NCI-H748 treated with DMSO at 0.1 percent for 48 hours (cell line): ENCODE results near the gene CDK5RAP1.
A peak's percentile ranks its signal among the peaks of the same experiment; 100 is the strongest.
"Not testable (repeated sequence)": the region's sequence is repeated elsewhere in the genome, so short reads cannot be mapped to it uniquely, and the experiment has no call there.

Experiments
- DNase-seq: peaks from one replicate; lab custom pipeline; 2025; lab: John Stamatoyannopoulos, UW

The CDK5RAP1 gene, protein sequence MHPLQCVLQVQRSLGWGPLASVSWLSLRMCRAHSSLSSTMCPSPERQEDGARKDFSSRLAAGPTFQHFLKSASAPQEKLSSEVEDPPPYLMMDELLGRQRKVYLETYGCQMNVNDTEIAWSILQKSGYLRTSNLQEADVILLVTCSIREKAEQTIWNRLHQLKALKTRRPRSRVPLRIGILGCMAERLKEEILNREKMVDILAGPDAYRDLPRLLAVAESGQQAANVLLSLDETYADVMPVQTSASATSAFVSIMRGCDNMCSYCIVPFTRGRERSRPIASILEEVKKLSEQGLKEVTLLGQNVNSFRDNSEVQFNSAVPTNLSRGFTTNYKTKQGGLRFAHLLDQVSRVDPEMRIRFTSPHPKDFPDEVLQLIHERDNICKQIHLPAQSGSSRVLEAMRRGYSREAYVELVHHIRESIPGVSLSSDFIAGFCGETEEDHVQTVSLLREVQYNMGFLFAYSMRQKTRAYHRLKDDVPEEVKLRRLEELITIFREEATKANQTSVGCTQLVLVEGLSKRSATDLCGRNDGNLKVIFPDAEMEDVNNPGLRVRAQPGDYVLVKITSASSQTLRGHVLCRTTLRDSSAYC

GRCh38 chr20:33401184-33401920 lies at the start of gene CDK5RAP1:
TSS of gene CDK5RAP1 (minus strand) at chr20:33401519. CDS start at chr20:33397064, 4,455 bp downstream.
- DNase-seq = peak; percentile 59

GRCh38 chr20:33450867-33451266 lies 49.5 kb upstream of the CDK5RAP1 start:
- no peak for DNase-seq

DNA sequence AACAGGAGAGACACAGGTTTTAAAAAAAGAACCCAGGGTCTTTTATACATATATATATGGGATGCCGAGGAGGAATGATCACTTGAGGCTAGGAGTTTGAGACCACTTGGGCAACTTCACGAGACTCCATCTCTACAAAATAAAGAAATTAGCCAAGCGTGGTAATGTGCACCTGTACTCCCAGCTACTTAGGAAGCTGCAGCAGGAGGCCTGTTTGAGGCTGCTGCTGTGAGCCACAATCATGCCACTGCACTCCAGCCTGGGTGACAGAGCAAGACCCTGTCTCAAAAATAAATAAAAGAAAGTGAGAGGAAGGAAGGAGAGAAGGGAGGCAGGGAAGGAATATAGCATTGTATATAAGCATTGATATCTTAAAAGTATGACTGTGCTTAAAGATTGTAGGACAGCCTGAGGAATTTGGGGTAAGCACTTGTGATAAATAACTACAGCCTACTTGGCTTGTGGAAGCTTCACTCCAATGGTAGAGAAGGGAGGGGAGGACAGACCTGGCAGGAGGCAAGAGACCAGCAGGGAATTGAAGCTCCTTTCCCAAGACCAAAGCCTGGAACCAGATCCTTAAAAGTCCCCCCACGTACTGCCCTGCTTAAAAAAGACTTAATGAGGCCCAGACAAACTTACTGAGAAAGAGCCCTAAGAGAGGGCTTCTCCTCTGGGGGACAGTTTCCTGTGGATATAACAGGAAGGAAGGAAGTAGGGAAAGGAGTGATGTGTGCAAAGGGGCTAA lies 44.7 kb upstream of the CDK5RAP1 start:
- DNase-seq = no peak

GRCh38 chr20:33444797-33445560 lies 43.7 kb upstream of the CDK5RAP1 start:
- DNase-seq = no peak

DNA sequence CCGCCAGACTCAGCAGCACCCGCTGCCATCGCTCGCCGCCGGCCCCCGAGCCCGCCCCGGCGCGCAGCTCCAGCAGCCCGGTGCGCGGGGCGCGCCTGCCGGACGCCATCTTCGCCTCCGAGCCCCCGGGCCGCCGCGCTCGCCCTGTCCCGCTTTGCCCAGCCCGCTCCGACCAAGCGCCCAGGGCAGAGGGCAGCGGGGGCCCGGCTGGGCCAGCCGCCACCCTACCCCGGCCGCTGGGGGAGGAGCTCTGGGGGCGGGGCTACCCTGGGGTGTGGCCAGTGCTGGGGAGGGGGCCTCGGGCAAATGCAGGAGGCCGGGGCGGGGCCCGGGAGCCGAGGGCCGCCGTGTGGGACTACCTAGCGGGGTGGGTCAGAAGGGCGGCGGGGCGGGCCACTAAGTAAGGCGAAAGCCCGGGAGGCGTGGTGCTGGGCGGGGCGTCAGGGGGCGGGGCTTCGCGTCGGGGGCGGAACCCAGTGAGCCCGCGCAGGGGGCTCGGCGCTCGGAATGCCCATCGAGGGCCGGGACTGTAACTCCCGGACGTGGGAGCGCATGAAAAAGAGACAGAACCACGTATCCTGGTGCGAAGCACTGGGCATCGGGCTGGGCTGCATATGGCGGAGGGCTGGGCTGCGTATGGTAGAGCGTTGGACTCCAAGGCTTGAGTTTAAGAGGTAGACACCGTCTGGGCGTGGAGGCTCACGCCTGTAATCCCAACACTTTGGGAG lies 42.4 kb upstream of the CDK5RAP1 start, which contains the start of gene SNTA1:
Gene SNTA1, minus strand, starts transcription at position 252 of the 728 bp plus-strand sequence. Its CDS starts 143 bp downstream, at position 109.
- peak; percentile 86 for DNase-seq

DNA sequence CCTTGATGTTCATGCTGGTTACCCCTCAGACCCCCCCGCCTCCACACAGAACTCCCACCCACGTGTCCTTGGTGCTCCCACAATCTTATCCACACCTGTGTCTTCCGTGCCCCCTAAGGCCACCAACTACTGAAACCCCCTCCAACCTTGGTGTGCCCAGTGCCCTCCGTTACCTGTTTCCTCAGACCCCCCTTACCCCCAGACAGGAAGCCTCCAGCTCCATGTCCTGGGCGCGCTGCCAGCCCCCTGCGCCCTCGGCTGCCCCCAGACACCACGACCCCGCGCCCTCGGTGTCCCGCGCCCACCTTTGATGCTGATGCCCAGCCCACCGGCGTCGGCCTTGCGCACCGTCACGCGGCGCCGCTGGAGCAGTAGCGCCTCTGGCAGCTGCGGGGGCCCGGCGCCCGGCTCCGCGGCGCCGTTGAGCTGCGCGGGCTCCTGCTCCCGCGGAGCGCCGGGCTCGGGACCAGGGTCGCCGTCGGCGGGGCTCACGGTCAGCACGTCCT lies 41.7 kb upstream of the CDK5RAP1 start:
- DNase-seq = no peak

- no peak for DNase-seq
Observed at GRCh38 chr20:33442136-33443005, 41.1 kb upstream of the CDK5RAP1 start.

DNA sequence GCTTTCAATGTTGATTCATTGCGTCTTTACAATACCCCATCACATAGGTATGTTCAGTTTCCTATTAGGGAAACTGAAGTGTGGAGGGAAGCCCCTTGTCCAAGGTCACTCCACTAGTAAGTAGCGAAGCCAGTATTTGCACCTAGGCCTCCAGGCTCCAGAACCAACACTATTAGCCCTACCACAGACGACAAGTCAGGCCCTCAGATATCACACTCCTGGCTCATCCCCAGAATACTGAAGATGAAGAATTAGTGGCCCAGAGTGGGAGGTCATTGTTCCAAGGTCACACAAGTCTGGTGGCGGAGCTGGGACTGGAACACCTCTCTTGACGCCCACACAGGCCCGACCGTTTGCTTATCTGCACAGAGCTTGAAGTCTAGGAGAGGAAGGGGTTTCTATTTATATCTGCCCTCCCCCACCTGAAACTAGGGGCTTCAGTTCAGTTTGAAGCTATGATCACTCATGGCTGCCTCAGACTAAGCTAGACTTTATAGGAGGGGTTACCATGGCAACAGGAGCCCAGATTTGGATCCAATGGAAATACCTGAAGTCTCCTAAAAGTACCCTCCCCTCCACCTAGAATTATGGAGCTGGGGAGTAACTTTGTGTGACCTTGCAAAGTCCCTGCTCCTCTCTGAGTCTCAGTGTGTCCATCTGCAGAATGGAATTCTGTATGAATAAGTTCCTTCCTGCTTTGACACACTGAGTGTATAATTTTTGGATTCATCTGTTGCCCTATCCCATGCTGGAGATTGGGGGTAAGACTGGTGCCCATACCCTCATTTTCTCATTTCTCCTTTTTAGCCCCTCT lies 40.0 kb upstream of the CDK5RAP1 start:
- no peak for DNase-seq

- DNase-seq = not testable (repeated sequence)
Observed at GRCh38 chr20:33440562-33440961, 39.2 kb upstream of the CDK5RAP1 start.

GRCh38 chr20:33438481-33438880 lies 37.2 kb upstream of the CDK5RAP1 start:
- no peak for DNase-seq

DNA sequence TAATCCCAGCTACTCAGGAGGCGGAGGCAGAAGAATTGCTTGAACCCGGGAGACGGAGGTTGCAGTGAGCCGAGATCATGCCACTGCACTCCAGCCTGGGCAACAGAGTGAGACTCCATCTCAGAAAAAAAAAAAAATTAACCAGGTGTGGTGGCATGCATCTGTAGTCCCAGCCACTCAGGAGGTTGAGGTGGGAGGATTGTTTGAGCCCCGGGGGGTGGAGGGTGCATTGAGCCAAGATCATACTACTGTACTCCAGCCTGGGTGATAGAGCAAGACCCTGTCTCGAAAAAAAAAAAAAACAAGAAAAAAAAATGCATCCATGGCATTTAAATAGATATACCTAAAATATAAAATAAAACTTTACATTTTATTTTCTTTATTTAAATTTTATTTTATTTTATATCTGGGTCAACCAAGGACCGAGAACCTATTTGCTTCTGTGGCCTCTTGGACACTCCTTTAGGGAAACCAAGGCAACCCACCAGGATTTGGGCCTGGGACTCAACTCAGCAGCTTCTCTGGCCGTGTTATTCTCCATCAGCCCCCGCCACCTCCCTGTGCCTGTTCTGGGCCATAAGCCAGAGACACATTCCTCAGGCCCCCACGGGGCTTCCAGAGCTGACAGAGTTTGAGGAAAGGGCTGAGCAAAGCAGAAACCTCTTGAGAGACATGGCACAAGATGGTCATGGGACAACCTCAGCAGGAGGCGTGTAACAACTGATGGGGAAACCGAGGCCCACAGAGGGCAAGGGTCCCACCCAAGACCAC lies 36.0 kb upstream of the CDK5RAP1 start:
- DNase-seq = no peak

- DNase-seq = no peak
Observed at GRCh38 chr20:33434434-33434833, 33.1 kb upstream of the CDK5RAP1 start.

- no peak for DNase-seq
Observed at GRCh38 chr20:33433465-33434234, 32.3 kb upstream of the CDK5RAP1 start.

DNA sequence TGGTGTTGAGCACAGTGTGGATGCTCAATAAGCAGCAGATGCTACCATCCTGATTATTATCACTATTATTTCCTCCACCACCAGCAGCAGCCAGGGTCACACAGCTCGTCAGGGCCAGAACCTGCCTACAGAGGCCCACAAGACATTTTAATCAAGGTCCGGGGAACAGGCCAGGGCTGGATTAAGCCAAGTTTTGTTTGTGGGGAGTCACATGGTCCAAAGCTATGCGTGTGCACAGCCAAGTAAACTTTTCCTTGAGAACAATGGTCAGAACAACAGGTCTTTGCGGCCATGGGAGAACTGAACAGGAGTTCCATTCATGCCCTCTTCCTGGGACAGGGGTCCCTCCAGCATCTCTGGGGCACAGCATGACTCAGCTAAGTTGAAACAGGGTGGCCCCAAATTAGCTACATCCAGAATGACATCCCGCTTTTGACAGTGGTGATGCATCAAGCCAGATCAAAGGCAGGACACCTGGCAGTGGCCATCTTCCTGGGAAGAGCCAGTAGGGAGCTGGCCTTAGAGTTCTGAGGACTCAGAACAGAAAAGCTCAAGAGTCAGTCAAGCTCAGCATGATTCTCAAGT lies 30.6 kb upstream of the CDK5RAP1 start:
- DNase-seq = no peak

- DNase-seq = not testable (repeated sequence)
Observed at GRCh38 chr20:33423875-33424274, 22.6 kb upstream of the CDK5RAP1 start.

DNA sequence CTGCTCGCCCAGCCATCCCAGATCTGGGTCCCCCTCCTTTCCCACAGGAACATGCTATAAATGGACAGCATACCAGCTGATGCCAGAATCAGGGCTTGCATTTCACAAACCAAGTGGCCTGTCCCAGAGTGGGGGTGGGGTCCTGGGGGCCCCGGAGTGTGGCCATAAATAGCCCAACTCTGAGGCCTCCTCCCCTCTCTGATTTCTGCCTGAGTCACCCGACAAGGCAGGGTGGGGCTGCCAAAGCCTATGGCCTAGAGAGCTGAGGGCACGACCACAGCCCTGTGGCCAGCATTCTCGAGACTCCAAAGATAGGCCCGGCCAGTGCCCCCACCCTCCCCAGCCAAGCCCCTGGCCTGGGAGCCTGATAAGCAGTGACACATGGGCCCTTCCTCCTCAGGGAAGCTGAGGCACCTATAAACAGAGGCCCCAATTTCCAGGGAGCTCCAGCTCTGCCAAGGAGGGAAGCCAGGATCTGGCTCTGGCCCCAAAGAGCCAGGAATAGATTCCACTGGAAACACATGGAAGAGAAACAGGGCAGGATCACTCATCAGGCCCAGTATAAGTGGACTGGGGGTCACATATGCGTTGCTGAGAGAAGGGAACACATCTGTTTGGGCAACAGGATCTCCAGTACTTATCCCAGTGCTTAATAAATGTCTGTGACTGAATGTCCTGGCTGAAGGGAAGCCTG lies 22.0 kb upstream of the CDK5RAP1 start:
- no peak for DNase-seq
